ENCODE data around the gene GDPD3.
"Not testable (repeated sequence)": the region's sequence is repeated elsewhere in the genome, so short reads cannot be mapped to it uniquely, and the experiment has no call there.

The GDPD3 gene, protein sequence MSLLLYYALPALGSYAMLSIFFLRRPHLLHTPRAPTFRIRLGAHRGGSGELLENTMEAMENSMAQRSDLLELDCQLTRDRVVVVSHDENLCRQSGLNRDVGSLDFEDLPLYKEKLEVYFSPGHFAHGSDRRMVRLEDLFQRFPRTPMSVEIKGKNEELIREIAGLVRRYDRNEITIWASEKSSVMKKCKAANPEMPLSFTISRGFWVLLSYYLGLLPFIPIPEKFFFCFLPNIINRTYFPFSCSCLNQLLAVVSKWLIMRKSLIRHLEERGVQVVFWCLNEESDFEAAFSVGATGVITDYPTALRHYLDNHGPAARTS

DNA sequence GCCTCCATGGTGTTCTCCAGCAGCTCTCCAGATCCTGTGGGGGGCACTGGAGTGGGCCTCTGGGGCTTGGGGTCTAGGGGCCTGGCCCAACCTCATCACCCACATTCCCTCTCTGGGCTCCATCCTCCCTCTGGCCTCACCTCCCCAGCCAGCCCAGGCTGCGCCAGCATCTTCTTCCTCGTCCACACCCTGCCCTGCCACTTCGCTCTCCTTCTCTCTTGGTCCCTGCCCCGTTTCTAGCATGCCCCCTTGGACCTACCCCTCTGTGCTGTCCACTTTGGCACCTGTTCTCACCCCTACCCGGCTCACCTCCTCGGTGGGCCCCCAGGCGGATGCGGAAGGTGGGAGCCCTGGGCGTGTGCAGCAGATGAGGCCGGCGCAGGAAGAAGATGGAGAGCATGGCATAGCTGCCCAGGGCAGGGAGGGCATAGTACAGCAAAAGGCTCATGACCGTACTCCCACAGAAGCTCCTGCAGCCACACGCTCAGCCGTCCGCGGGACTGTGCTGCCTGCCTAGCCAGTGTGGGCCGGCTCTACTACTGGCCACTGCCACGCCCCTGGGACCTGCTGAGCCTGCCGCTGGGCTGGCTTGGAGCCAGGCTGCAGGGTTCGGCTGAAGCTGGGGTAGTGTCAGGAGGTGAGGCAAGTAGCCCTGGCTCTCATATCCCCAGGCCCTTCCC is at the start of gene GDPD3:
GDPD3 (minus strand) TSS at position 507 of the 680 bp plus-strand sequence; CDS start at position 448, 59 bp downstream.
- no peak for DNase-seq (ENCODE audit: low read depth)

DNA sequence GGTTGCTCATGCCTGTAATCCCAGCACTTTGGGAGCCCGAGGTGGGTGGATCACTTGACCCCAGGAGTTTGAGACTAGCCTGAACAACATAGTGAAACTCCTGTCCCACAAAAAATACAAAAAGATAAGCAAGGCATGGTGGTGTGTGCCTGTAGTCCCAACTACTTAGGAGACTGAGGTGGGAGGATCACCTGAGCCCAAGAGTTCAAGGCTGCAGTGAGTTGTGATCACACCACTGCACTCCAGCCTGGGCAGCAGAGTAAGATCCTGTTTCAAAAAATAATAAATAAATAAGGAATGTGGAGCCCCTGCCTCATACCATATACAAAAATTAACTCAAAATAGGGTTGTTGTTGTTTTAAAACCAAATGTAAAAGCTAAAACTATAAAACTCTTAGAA is 43.9 kb upstream of the GDPD3 start:
- no peak for DNase-seq (ENCODE audit: low read depth)

DNA sequence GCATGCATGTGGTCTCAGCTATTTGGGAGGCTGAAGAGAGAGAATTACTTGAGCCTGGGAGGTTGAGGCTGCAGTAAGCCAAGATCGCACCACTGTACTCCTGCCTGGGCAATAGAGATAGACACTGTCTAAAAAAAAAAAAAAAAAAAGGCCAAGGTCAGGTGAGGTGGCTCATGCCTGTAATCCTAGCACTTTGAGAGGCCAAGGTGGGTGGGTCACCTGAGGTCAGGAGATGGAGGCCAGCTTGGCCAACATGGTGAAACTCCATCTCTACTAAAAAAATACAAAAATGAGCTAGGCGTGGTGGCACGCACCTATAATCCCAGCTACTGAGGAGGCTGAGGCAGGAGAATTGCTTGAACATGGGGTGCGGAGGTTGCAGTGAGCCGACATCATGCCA is 41.9 kb upstream of the GDPD3 start:
- no peak for DNase-seq (ENCODE audit: low read depth)

DNA sequence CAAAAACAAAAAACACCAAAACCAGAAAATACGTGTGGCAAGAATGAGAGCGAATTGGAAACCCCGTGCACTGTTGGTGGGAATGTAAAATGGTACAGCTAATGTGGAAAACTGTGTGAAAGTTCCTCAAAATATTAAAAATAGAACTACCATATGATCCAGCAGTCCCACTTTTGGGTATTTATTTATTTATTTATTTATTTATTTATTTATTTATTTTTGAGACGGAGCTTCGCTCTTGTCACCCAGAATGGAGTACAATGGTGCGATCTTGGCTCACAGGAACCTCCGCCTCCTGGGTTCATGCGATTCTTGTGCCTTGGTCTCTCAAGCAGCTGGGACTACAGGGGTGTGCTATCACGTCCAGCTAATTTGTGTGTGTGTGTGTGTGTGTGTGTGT is 39.2 kb upstream of the GDPD3 start:
- no peak for DNase-seq (ENCODE audit: low read depth)

DNA sequence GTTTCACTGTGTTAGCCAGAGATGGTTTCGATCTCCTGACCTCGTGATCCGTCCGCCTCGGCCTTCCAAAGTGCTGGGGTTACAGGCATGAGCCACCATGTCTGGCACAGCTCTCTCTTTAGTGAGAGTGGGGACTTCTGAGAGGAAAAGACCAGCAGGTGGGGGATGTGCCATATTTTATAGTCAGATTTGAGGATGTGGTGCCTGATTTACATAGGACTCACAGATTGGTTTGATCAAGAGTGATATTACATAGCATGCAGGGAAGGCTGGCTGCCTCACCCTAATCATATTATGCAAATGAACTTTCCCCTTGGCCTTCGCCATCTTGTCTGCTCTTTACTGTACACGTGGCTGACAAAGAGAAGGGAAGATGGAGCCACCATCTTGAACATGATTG is 37.8 kb upstream of the GDPD3 start:
- DNase-seq (ENCODE audit: low read depth), result no peak

DNA sequence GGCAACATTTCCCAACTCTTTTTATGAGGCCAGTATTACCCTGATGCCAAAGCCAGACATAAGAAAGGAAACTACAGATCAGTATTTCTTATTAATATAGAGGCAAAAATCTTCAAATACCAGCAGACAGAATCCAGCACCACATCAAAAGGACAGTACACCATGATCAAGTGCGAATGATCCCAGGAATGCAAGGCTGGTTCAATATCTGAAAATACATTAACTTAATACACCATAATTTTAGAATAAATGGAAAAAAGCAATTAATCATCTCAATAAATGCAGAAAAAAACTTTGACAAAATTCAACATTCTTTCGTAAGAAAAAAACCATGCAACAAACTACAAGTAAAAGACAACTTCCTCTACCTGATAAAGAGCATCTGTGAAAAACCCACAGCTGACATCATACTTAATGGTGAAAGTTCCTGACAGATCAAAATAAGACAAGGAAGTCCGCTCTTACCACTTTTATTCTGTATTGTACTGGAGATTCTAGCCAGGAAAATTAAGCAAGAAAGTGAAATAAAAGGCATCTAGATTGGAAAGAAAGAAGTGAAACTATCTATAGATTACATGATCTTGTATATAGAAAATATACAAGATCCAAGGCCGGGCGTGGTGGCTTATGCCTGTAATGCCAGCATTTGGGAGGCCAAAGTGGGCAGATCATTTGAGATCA is 36.1 kb upstream of the GDPD3 start:
- no peak for DNase-seq (ENCODE audit: low read depth)

DNA sequence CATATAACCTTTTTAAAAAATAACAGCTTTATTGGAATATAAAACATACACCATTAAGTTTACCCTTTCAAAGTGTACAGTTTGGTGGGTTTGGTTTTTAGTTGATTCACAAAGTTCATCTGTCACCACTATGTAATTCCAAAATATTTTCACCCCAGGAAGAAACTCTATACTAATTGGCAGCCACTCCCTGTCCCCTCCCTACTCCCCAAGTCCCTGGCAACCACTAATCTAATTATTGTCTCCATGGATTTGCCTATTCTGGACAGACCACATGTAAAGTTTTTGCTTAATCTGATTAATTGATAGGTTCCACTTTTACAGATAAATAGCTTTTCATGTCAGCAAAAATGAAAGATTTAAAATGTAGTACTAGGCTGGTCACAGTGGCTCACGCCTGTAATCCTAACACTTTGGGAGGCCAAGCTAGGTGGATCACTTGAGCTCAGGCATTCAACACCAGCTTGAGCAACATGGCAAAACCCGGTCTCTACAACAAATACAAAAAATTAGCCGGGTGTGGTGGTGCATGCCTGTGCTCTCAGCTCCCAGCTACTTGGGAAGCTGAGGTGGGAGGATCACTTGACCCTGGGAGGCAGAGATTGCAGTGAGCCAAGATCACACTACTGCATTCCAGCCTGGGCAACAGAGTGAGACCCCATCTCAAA is 34.6 kb upstream of the GDPD3 start:
- no peak for DNase-seq (ENCODE audit: low read depth)

DNA sequence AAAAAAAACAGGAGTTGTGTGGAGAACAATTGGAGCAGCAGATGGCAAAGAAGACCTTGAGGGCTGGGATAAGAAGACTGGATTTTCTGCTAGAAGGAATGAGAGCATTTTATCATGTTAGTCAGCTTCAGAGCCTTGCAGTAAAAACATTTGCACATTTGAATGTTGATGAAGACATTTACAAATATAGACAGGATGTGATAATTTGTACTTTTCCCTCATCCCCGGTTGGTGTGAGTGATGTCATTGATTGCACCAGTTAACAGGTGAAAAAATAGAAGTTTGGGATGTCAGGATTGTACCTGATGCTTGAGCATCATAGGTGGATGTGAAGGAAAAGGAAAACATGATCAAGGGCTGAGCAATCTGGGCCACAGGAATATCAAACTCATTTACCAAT is 32.3 kb upstream of the GDPD3 start:
- no peak for DNase-seq (ENCODE audit: low read depth)

DNA sequence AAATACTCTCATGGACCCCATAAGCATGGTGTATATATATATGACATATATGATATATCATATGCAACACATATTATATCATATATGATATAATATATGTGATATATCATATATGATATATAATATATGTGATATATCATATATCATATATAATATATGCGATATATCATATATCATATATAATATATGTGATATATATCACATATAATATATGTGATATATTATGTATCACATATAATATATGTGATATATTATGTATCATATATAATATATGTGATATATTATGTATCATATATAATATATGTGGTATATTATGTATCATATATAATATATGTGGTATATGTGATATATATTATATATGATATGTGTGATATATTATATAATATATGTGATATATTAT is 31.6 kb upstream of the GDPD3 start:
- no peak for DNase-seq (ENCODE audit: low read depth)

DNA sequence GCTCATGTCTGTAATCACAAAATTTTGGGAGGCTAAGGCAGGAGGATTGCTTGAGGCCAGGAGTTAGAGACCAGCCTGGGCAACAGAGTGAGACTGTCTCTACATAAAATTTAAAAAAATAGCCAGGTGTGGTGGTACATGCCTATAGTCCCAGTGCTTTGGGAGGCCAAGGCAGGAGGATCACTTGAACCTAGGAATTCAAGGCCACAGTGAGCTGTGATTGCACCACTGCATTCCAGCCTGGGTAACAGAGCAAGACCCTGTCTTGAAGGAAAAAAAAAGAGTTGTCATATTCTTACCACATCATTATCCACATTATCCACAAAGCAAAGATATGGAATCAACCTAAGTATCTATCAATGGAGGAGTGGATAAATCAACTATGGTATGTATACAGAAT is 30.7 kb upstream of the GDPD3 start:
- DNase-seq (ENCODE audit: low read depth), result no peak

DNA sequence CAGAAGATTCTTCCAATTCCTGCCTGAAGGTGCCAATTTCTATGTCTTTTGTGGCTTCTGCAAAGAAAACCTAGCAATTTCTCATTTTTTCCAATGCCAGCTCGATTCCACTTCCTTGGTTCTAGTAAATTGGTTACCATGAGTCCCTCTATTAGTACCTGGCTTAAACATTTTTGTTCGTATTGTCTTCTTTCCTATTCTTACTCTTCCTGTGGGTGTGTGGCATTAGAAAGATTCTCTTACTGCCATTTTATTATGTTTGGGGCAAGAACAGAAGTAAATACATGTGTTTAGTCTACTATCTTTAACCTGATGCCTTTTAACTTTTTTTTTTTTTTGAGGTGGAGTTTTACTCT is 30.0 kb upstream of the GDPD3 start:
- no peak for DNase-seq (ENCODE audit: low read depth)

DNA sequence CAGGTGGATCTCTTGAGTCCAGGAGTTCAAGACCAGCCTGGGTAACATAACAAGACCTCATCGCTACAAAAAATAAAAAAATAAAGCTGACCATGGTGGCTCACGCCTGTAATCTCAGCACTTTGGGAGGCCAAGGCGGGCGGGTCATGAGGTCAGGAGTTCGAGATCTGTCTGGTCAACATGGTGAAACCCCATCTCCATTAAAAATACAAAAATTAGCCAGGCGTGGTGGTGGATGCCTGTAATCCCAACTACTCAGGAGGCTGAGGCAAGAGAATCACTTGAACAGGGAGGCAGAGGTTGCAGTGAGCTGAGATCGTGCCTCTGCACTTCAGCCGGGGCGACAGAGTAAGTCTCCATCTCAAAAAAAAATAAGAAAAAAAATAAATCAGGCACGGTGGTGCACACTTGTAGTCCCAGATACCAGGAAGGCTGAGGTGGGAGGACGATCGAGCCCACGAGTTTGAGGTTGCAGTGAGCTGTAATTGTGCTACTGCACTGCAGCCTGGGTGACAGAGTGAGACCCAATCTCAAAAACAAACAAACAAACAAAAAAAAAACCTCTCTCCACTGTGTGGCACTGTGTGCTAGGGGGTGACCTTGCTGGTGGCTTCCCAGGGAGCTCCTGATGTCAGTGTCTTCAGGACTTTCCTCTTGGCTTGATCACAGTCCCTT is 29.5 kb upstream of the GDPD3 start:
- DNase-seq (ENCODE audit: low read depth), result no peak

DNA sequence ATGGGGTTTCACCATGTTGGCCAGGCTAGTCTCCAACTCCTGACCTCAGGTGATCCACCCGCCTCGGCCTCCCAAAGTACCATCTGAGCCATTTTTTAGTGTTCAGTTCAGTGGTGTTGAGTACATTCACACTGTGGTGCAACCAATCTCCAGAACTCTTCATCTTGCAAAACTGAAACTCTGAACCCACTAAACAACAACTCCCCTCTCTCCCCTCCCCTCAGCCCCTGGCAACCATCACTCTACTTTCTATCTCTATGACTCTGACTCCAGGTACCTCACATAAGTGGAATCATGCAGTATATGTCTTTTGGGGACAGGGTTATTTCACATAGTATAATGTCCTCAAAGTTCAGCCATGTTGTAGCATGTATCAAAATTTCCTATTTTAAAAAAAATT is 28.4 kb upstream of the GDPD3 start:
- no peak for DNase-seq (ENCODE audit: low read depth)

DNA sequence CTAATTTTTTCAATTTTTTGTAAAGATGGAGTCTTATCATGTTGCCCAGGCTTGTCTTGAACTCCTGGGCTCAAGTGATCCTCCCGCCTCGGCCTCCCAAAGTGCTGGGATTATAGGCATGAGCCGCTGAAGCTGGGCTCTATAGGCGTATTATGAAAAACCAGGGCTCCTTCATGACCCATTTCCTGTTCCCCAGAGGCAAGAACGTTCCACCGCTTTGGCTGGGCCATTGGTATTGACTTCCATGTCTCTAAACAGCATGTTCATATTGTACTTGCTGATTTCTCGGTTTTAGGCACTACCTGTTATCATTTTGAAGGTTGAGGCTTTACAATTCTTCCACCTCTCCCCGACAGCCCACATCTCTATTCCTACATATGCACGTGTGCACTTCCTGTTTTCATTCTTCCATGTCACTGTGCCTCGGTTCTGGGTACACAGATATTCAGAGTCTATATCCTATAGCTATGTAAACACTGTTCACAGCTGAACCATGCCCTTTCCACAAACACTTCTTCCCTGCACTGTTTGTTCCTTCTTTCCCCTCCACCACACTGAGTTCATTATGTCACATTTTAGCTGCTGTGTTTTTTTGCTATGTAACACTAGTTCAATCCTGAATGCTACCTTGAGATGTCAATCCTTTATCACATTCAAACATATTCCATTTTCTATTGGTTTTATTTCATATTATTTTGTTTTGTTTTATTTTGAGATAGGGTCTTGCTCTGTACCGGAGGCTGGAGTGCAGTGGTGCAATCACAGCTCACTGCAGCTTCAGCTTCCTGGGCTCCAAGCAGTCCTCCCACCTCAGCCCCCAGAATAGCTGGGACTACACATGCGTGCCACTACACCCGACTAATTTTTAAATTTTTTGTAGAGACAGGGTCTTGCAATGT is 26.5 kb upstream of the GDPD3 start:
- DNase-seq (ENCODE audit: low read depth), result no peak

DNA sequence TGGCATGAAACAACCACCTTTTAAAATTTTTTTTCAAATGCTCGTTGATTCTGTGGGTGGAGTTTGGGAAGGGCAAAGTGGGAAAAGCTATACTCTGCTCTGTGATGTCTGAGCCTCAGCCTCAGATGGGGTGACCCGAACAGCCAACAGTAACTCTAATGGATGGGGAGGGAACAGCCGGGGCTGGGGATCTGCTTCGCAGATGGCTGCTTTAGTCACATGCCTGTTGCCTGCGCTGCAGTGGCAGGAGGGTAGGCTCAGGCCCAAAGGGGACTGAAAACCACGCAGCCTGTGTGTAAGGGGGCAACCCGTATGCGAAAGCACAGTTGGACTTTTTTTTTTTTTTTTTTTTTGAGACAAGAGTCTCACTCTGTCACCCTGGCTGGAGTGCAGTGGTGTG is 24.6 kb upstream of the GDPD3 start:
- DNase-seq (ENCODE audit: low read depth), result no peak

DNA sequence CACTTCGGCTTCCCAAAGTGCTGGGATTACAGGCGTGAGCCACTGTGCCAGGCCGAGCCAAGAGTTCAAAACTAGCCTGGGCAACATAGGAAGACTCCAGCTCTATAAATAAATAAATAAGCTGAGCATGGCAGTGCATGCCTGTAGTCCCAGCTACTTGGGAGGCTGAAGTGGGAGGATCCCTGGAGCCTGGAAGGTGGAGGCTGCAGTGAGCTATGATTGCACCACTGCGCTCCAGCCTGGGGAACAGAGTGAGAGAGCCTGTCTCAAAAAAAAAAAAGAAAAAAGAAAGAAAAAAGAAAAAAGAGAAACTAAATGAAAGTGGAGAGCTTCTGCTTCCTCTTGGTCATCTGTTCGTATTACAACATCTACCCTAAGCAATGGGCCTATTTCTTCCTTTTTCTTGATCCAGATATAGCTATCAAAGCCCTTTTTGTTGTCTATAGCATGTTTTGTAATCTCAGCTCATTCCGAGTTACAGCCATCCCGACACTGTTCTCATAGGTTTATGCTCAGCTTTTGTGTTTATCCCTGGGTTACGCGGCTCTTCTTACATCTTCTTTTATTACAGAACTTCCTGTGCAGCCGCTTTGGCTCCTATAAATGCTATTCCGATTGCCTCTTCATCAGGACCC is 23.8 kb upstream of the GDPD3 start:
- no peak for DNase-seq (ENCODE audit: low read depth)

DNA sequence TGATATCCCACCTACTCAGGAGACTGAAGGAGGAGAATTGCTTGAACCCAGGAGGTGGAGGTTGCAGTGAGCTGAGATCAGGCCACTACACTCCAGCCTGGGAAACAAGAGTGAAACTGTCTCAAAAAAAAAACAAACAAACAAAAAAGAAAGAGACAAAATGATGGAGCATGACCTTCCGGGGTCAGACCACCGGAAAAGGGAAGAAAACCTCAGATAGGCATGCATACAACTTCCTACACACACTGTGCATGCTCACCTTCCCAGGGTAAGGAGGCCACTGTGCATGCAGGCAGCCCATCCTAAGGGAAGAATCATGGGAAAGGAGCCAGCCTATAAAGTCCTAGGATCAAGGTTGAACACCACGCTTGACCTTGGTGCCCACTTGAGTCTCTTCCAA is 19.3 kb upstream of the GDPD3 start:
- no peak for DNase-seq (ENCODE audit: low read depth)

DNA sequence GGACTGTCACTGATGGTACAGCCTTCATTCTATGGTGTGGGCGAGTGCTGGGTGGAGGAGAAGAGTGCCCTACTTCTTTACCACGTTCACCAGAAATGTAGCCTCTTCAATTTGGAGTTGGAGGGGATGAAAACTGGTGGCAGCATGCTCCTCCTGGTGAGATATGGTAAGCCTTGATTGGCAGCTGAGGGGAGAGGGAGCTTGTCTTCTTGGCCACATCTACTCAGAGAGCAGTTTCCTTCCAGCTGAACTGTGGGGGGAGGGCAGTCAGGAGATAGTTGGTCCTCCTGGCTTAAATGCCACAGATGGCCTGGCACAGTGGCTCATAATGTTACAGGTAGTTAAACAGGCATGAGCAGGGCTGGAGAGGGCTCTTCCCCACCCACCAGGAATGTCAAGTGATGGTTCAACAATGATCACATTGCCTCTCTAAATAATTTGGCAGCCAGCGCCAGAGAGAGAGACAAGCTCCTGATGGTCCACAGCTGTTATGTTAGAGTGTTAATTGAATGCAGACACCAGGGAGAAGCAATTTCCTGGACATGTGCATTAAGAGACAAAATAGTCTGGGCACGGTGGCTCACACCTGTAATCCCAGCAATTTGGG is 18.6 kb upstream of the GDPD3 start:
- no peak for DNase-seq (ENCODE audit: low read depth)

DNA sequence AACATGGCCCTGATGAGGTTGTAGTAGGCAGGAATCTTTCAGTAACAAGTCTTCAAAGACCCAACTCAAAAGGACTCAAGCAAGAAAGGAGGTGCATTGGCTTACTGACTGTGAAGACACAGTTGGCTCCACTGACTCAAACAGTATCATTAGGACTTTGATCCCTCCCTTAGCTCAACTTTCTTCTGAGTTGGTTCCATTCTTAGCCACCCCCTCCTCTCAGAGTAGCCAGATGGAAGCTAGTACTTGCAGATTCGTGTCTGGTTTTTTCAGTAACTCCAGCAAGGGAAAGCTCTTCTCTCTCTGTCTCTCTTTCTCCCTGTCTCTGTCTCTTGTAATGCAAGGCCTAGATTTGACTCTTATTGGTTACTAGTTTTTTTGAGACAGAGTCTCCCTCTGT is 14.7 kb upstream of the GDPD3 start:
- no peak for DNase-seq (ENCODE audit: low read depth)

DNA sequence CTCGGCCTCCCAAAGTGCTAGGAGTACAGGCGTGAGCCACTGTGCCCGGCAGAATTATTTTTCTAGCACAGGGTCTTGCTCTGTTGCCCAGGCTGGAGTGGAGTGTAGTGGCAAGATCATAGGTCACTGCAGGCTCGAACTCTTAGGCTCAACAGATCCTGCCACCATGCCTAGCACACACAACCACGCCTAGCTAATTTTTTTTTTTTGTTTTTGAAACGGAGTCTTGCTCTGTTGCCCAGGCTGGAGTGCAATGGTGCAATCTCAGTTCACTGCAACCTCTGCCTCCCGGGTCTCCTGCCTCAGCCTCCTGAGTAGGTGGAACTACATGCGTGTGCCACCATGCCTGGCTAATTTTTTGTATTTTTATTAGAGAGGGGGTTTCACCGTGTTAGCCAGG is 12.4 kb upstream of the GDPD3 start:
- not testable (repeated sequence) for DNase-seq (ENCODE audit: low read depth)

Measured in non-pigmented ciliary epithelial cell (primary cell).